HG03135 (cell line): ENCODE measurements around the gene MRPS33.

Source experiments
- ATAC-seq: cut with Tn5 transposase; IDR thresholded peaks from one replicate; pipeline ENCODE4 v1.9.1; 2021; ENCODE audit warnings: mild to moderate bottlenecking, moderate library complexity; ENCODE audit not compliant: unreplicated experiment

Gene MRPS33

GRCh38 chr7:141012696-141013344, 1.9 kb downstream of the MRPS33 start:
- no peak for ATAC-seq

GRCh38 chr7:141012044-141012685, 2.6 kb downstream of the MRPS33 start:
- no peak for ATAC-seq

GRCh38 chr7:141011443-141011842, 3.3 kb downstream of the MRPS33 start:
- ATAC-seq, result no peak

- ATAC-seq, result no peak
Observed at GRCh38 chr7:141003172-141004065, 11.3 kb downstream of the MRPS33 start.

- no peak for ATAC-seq
Observed at GRCh38 chr7:141001546-141001945, 13.2 kb downstream of the MRPS33 start.

- no peak for ATAC-seq
Observed at GRCh38 chr7:141001122-141001521, 13.6 kb downstream of the MRPS33 start.

- ATAC-seq, result no peak
Observed at GRCh38 chr7:140998715-140999114, 16.0 kb downstream of the MRPS33 start.

GRCh38 chr7:140992422-140992821, 22.3 kb downstream of the MRPS33 start:
- no peak for ATAC-seq

- ATAC-seq, result no peak
Observed at GRCh38 chr7:140990193-140990962, 24.4 kb downstream of the MRPS33 start.

- no peak for ATAC-seq
Observed at GRCh38 chr7:140989068-140989467, 25.7 kb downstream of the MRPS33 start.

GRCh38 chr7:140983802-140984201, 30.9 kb downstream of the MRPS33 start:
- no peak for ATAC-seq

GRCh38 chr7:140982508-140982907, 32.2 kb downstream of the MRPS33 start:
- no peak for ATAC-seq

GRCh38 chr7:140981951-140982350, 32.8 kb downstream of the MRPS33 start:
- ATAC-seq, result no peak

- no peak for ATAC-seq
Observed at GRCh38 chr7:140977741-140978140, 37.0 kb downstream of the MRPS33 start.

- ATAC-seq, result no peak
Observed at GRCh38 chr7:140972876-140973829, 41.6 kb downstream of the MRPS33 start.

GRCh38 chr7:140972344-140972743, 42.4 kb downstream of the MRPS33 start:
- ATAC-seq, result no peak

GRCh38 chr7:140967438-140967837, 47.3 kb downstream of the MRPS33 start:
- no peak for ATAC-seq

GRCh38 chr7:140966561-140967233, 48.1 kb downstream of the MRPS33 start:
- ATAC-seq, result no peak

GRCh38 chr7:140961117-140961516, 53.6 kb downstream of the MRPS33 start:
- ATAC-seq, result no peak
